H9 (cell line): Measurements from ENCODE around the gene MAP1LC3B. TPM values are rescaled to one million over a fixed set of nuclear protein-coding genes. Genes with fewer than 3 reads are reported as not detected.

Experiments
- DNase-seq: peaks from one replicate; pipeline ENCODE4 v3.0.0-alpha.2; 2017
- H2AFZ ChIP-seq: one replicate; pipeline ENCODE4 v1.6.1; 2013; ENCODE audit warnings: mild to moderate bottlenecking, low read length, control low read depth, moderate library complexity
- H2AK5ac ChIP-seq: 2 replicates; pipeline ENCODE4 v1.6.1; 2013; ENCODE audit warnings: low read length, control low read depth, mixed read lengths; ENCODE audit not compliant: insufficient read length
- H2BK120ac ChIP-seq: one replicate; pipeline ENCODE4 v1.6.1; 2013; ENCODE audit warnings: low read depth, mild to moderate bottlenecking, low read length, control low read depth, inconsistent platforms; ENCODE audit not compliant: poor library complexity, severe bottlenecking
- H2BK12ac ChIP-seq: 2 replicates; pipeline ENCODE4 v1.6.1; 2013; ENCODE audit warnings: low read length, control low read depth, mixed read lengths, low read depth; ENCODE audit not compliant: insufficient read length
- H2BK15ac ChIP-seq: 2 replicates; pipeline ENCODE4 v1.6.1; 2013; ENCODE audit warnings: low read depth, low read length, control low read depth
- H2BK20ac ChIP-seq: one replicate; pipeline ENCODE4 v1.6.1; 2013; ENCODE audit warnings: low read depth, mild to moderate bottlenecking, low read length, control low read depth, inconsistent platforms; ENCODE audit not compliant: poor library complexity, severe bottlenecking
- H2BK5ac ChIP-seq: 2 replicates; pipeline ENCODE4 v1.6.1; 2013; ENCODE audit warnings: low read length, control low read depth, mixed read lengths; ENCODE audit not compliant: insufficient read length
- H3K14ac ChIP-seq: 2 replicates; pipeline ENCODE4 v1.6.1; 2013; ENCODE audit warnings: low read length, control low read depth; ENCODE audit not compliant: insufficient read depth
- H3K18ac ChIP-seq: 2 replicates; pipeline ENCODE4 v1.6.1; 2013; ENCODE audit warnings: low read depth, mild to moderate bottlenecking, mixed read lengths, low read length, control low read depth; ENCODE audit not compliant: insufficient read length
- H3K23ac ChIP-seq: 2 replicates; pipeline ENCODE4 v1.6.1; 2013; ENCODE audit warnings: low read length, control low read depth, mixed read lengths, low read depth; ENCODE audit not compliant: insufficient read length
- H3K23me2 ChIP-seq: 2 replicates; pipeline ENCODE4 v1.6.1; 2013; ENCODE audit warnings: low read depth, mild to moderate bottlenecking, mixed read lengths, low read length, control low read depth; ENCODE audit not compliant: insufficient read length, poor library complexity, severe bottlenecking
- H3K27ac ChIP-seq: 2 replicates; pipeline ENCODE4 v1.5.1; 2013; ENCODE audit warnings: low read length, control low read depth, mixed read lengths, low read depth; ENCODE audit not compliant: insufficient read length
- H3K27me3 ChIP-seq: 2 replicates; pipeline ENCODE4 v1.6.1; 2013; ENCODE audit warnings: low read length, control low read depth, inconsistent platforms; ENCODE audit not compliant: insufficient read depth
- H3K4ac ChIP-seq: 2 replicates; pipeline ENCODE4 v1.6.1; 2013; ENCODE audit warnings: low read depth, mild to moderate bottlenecking, control low read depth, inconsistent platforms, low read length, moderate library complexity
- H3K4me1 ChIP-seq: 2 replicates; pipeline ENCODE4 v1.6.1; 2013; ENCODE audit warnings: low read length, control low read depth, inconsistent platforms; ENCODE audit not compliant: insufficient read depth
- H3K4me2 ChIP-seq: 2 replicates; pipeline ENCODE4 v1.6.1; 2013; ENCODE audit warnings: low read length, control low read depth, mixed read lengths; ENCODE audit not compliant: insufficient read length, insufficient read depth
- H3K56ac ChIP-seq: 2 replicates; pipeline ENCODE4 v1.6.1; 2013; ENCODE audit warnings: low read depth, mild to moderate bottlenecking, mixed read lengths, low read length, control low read depth; ENCODE audit not compliant: insufficient read length
- H3K79me1 ChIP-seq: 2 replicates; pipeline ENCODE4 v1.6.1; 2013; ENCODE audit warnings: low read depth, mild to moderate bottlenecking, moderate library complexity, low read length, control low read depth, inconsistent platforms; ENCODE audit not compliant: insufficient read depth, poor library complexity, severe bottlenecking
- H3K79me2 ChIP-seq: 2 replicates; pipeline ENCODE4 v1.6.1; 2013; ENCODE audit warnings: low read length, control low read depth, inconsistent platforms; ENCODE audit not compliant: insufficient read depth
- H3K9ac ChIP-seq: 2 replicates; pipeline ENCODE4 v1.6.1; 2013; ENCODE audit warnings: low read length, control low read depth, mixed read lengths; ENCODE audit not compliant: insufficient read length; ENCODE audit errors: extremely low read depth
- H3K9me3 ChIP-seq: one replicate; pipeline ENCODE4 v1.6.1; 2013; ENCODE audit warnings: low read depth, low read length, inconsistent platforms; ENCODE audit not compliant: control insufficient read depth
- H3T11ph ChIP-seq: one replicate; pipeline ENCODE4 v1.6.1; 2013; ENCODE audit warnings: mild to moderate bottlenecking, low read length, control low read depth, inconsistent platforms
- H4K20me1 ChIP-seq: one replicate; pipeline ENCODE4 v1.6.1; 2013; ENCODE audit not compliant: control insufficient read depth, insufficient read length, insufficient read depth
- H4K5ac ChIP-seq: 2 replicates; pipeline ENCODE4 v1.6.1; 2013; ENCODE audit warnings: low read depth, mild to moderate bottlenecking, mixed read lengths, low read length, control low read depth; ENCODE audit not compliant: insufficient read length
- H4K8ac ChIP-seq: replicated peaks from 2 replicates; pipeline ENCODE4 v1.6.1; 2013; ENCODE audit warnings: low read length, control low read depth, mixed read lengths, low read depth; ENCODE audit not compliant: insufficient read length
- H4K91ac ChIP-seq: 2 replicates; pipeline ENCODE4 v1.6.1; 2013; ENCODE audit warnings: low read depth, mild to moderate bottlenecking, moderate library complexity, mixed read lengths, low read length, control low read depth; ENCODE audit not compliant: insufficient read length
- H3K27ac Mint-ChIP-seq, 3 experiments: 2 replicates in 2 of 3; 3 replicates in 1 of 3; pipeline ENCODE4 v1.8.0; 2020 to 2021; ENCODE audit warnings: mixed read lengths in 3 of 3, mild to moderate bottlenecking in 1 of 3, moderate library complexity in 1 of 3
- H3K27me3 Mint-ChIP-seq: 2 replicates; pipeline ENCODE4 v1.8.0; 2021; ENCODE audit warnings: low read depth, mild to moderate bottlenecking, moderate library complexity, mixed read lengths
- H3K36me3 Mint-ChIP-seq, 3 experiments: 2 replicates in 2 of 3; 3 replicates in 1 of 3; pipeline ENCODE4 v1.8.0; 2020 to 2021; ENCODE audit warnings: low read depth in 3 of 3, mixed read lengths in 3 of 3; ENCODE audit not compliant: insufficient read depth in 1 of 3
- H3K4me1 Mint-ChIP-seq, 2 experiments: 2 replicates each; pipeline ENCODE4 v1.8.0; 2020; ENCODE audit warnings: mixed read lengths in 2 of 2
- H3K4me3 Mint-ChIP-seq, 2 experiments: 2 replicates in 1 of 2; 3 replicates in 1 of 2; pipeline ENCODE4 v1.8.0; 2020 to 2021; ENCODE audit warnings: mild to moderate bottlenecking in 2 of 2, mixed read lengths in 2 of 2, moderate library complexity in 1 of 2
- H3K9me3 Mint-ChIP-seq, 2 experiments: 2 replicates in 1 of 2; 3 replicates in 1 of 2; pipeline ENCODE4 v1.8.0; 2020; ENCODE audit warnings: mild to moderate bottlenecking in 2 of 2, mixed read lengths in 2 of 2, moderate library complexity in 1 of 2
- CTCF ChIP-seq: fragments of 200-600 bp; sonication (generic); conservative IDR thresholded peaks from 3 replicates; pipeline ENCODE4 v1.8.0; 2021; ENCODE audit warnings: antibody characterized with exemption, mild to moderate bottlenecking
- WGBS: extraction: QIAGEN DNeasy Blood & Tissue Kit; methylation state at CpG from one replicate; pipeline ENCODE4 v1.1.7; 2013; ENCODE audit warnings: missing lambda C conversion rate, low lambda C conversion rate, mixed read lengths; ENCODE audit not compliant: insufficient read length; ENCODE audit errors: extremely low coverage; 5-methylcytosine and 5-hydroxymethylcytosine counted together
- total RNA-seq: library from RNA; stranded (reverse); gene quantifications from 2 replicates; pipeline ENCODE4 v1.2.1, GENCODE V29; 2021

The MAP1LC3B gene
- total RNA-seq, 1 experiment from 2014 or later = 47.1 TPM

GRCh38 chr16:87416826-87417527 lies 24.8 kb downstream of the MAP1LC3B start:
- no peak overlapping the region for H3K4me3 Mint-ChIP-seq
- no peak overlapping the region for H2BK5ac ChIP-seq
- H3K4me2 ChIP-seq = no peak overlapping the region
- H4K91ac ChIP-seq = no peak overlapping the region
- no peak overlapping the region for H3K27ac ChIP-seq
- no peak for DNase-seq
- no peak overlapping the region for H2BK15ac ChIP-seq
- no peak overlapping the region for H3K18ac ChIP-seq
- H3K79me2 ChIP-seq = no peaks in the 10 kb centered on the region
- H3K9me3 Mint-ChIP-seq = no peaks in the 10 kb centered on the region; a peak in 1 of 5 replicates
- WGBS = no CpG with 5 or more reads among the region's 23 CpGs
- H3K9ac ChIP-seq = no peak overlapping the region
- H3K14ac ChIP-seq = no peak overlapping the region
- H3T11ph ChIP-seq = no peak overlapping the region
- no peak overlapping the region for H3K4ac ChIP-seq
- no peaks in the 10 kb centered on the region for H3K4me1 ChIP-seq
- no peak overlapping the region for H4K5ac ChIP-seq
- H4K20me1 ChIP-seq = peaks cover 2% of the 10 kb centered on the region
- H3K56ac ChIP-seq = no peak overlapping the region
- TF ChIP-seq CTCF = peak; percentile 63
- no peaks in the 10 kb centered on the region for H3K79me1 ChIP-seq
- no peaks in the 10 kb centered on the region for H3K23me2 ChIP-seq
- no peaks in the 10 kb centered on the region for H3K27me3 ChIP-seq
- H2BK12ac ChIP-seq = no peak overlapping the region
- H3K23ac ChIP-seq = no peak overlapping the region
- no peaks in the 10 kb centered on the region for H3K9me3 ChIP-seq
- no peak overlapping the region for H2BK120ac ChIP-seq
- H3K4me1 Mint-ChIP-seq = peaks cover 1 to 4% of the 10 kb centered on the region in 2 experiments; a peak in 3 of 4 replicates
- no peak overlapping the region for H2AK5ac ChIP-seq
- no peaks in the 10 kb centered on the region for H3K27me3 Mint-ChIP-seq
- H2BK20ac ChIP-seq = no peak overlapping the region
- H3K36me3 Mint-ChIP-seq = peaks cover 23 to 65% (median 65%) of the 10 kb centered on the region in 3 experiments; a peak in 6 of 7 replicates
- no peak overlapping the region for H2AFZ ChIP-seq
- H3K27ac Mint-ChIP-seq = no peak overlapping the region
- no peak overlapping the region for H4K8ac ChIP-seq
